Lower lobe of right lung (tissue), 2 donors: ENCODE data around the gene SQOR. TPM values are rescaled to one million over a fixed set of nuclear protein-coding genes. Genes with fewer than 3 reads are reported as not detected.

Experiments used
- ATAC-seq, 2 donors: fragments of 200-7000 bp; cut with Tn5 transposase; one replicate each; pipeline ENCODE4 v1.9.1; 2020 to 2022; ENCODE audit warnings: mild to moderate bottlenecking in 2 of 2, moderate library complexity in 2 of 2
- DNase-seq: peaks from one replicate; pipeline ENCODE4 v3.0.0-alpha.2; 2020
- H3K27ac ChIP-seq: fragments of 200-600 bp; one replicate; pipeline ENCODE4 v1.8.0; 2022
- H3K27me3 ChIP-seq: fragments of 200-600 bp; one replicate; pipeline ENCODE4 v1.8.0; 2022; ENCODE audit warnings: low read depth
- H3K36me3 ChIP-seq: fragments of 200-600 bp; one replicate; pipeline ENCODE4 v1.8.0; 2022; ENCODE audit warnings: mild to moderate bottlenecking
- H3K4me1 ChIP-seq: fragments of 200-600 bp; one replicate; pipeline ENCODE4 v1.8.0; 2022
- H3K4me3 ChIP-seq: fragments of 200-600 bp; one replicate; pipeline ENCODE4 v1.8.0; 2022; ENCODE audit warnings: mild to moderate bottlenecking
- H3K9me3 ChIP-seq: fragments of 200-600 bp; one replicate; pipeline ENCODE4 v1.8.0; 2022
- intact Hi-C: fragments of 100-400 bp; cut with DNase I; formaldehyde crosslinking; loops from one replicate; pipeline ENCODE4 v1.11.0; 2022
- total RNA-seq: library from RNA; stranded (reverse); fragmentation: NEBNext Ultra II Directional; extraction: Animal tissue kit (Norgen Biotek cat#: 25700); gene quantifications from one replicate; pipeline ENCODE4 v1.2.1, GENCODE V29; 2021
- TF ChIP-seq, protein P1 (sequence below): fragments of 200-600 bp; IDR thresholded peaks from one replicate; pipeline ENCODE4 v1.8.0; 2022; ENCODE audit warnings: antibody characterized with exemption, mild to moderate bottlenecking
- donor health status: DM: no; HTN: yes; CAD: no; lungs with severe emphysema.

Gene SQOR
- total RNA-seq, 1 donor from 2014 or later, result 97.1 TPM

DNA sequence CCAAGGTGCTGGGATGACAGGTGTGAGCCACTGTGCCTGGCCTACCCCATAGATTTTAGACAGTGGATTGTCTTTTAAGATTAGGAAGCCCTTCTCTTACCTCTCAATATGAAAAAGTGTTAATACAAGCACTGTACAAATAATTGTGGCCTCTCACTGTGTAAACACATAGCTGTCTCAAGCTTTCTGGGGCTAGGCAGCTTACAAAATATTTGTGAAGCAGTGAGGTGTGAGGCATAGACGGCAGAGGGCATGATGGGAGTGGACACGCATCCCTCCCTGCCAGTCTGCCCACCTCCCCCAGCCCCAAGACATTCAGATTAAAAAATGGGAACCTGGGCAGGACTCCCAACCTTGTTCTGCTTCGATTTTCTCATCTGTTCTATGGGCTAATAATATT is 34.6 kb downstream of the SQOR start:
- TF ChIP-seq, protein P1, sequence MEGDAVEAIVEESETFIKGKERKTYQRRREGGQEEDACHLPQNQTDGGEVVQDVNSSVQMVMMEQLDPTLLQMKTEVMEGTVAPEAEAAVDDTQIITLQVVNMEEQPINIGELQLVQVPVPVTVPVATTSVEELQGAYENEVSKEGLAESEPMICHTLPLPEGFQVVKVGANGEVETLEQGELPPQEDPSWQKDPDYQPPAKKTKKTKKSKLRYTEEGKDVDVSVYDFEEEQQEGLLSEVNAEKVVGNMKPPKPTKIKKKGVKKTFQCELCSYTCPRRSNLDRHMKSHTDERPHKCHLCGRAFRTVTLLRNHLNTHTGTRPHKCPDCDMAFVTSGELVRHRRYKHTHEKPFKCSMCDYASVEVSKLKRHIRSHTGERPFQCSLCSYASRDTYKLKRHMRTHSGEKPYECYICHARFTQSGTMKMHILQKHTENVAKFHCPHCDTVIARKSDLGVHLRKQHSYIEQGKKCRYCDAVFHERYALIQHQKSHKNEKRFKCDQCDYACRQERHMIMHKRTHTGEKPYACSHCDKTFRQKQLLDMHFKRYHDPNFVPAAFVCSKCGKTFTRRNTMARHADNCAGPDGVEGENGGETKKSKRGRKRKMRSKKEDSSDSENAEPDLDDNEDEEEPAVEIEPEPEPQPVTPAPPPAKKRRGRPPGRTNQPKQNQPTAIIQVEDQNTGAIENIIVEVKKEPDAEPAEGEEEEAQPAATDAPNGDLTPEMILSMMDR, result no peak
- Histone ChIP-seq H3K27me3 (no peaks in the 10 kb centered on the region), H3K9me3 (no peaks in the 10 kb centered on the region), H3K36me3 (peaks cover 74% of the 10 kb centered on the region), H3K4me3 (no peak overlapping the region), H3K4me1 (peaks cover 13% of the 10 kb centered on the region), H3K27ac (no peak overlapping the region)
- intact Hi-C loops, result no loop called here
- ATAC-seq, result peak; percentile 62 to 83
- no peak for DNase-seq

DNA sequence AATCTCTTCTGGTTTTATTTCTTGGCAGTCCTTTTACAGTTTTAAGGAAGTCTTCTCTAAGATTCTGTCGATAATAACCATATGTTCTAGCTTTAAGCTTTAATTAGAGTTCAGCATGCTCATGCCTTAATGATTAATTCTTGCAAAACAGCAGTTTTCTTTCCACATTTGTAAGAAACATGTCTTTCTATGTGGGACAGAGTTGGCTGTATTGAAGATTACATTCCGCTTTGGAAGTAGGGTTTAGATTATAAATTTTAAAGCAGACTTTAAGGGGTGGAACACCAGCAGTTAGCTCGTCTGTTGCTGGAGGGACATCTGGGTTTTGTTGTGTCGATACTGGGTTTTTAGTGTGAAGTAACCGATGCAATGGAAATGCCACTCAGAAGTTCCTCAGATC is 35.3 kb downstream of the SQOR start:
- TF ChIP-seq, protein P1, result no peak
- Histone ChIP-seq H3K27me3 (no peaks in the 10 kb centered on the region), H3K4me1 (peaks cover 13% of the 10 kb centered on the region), H3K9me3 (no peaks in the 10 kb centered on the region), H3K4me3 (no peak overlapping the region), H3K36me3 (peaks cover 74% of the 10 kb centered on the region), H3K27ac (no peak overlapping the region)
- ATAC-seq, result no peak
- DNase-seq, result no peak
- intact Hi-C loops, result no loop called here

DNA sequence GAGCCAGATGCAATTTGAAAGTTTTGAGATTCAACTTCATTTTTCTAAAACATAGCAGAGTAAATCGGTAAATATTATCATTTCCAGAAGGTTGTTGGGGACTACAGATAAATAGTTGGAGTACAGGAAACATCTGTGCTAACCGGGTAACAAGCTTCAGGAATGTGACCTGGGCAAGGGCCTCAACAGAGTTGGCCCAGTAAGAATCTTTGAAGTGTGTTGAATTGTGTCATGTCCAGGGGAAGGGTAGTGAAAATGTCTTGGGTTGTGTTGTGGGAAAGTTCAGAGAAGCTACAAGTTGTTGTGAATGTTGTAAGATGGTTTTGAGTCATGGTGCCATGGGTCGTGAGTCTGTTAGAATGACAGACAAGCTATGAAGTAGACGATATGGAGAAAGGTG is 35.7 kb downstream of the SQOR start:
- peaks cover 75% of the 10 kb centered on the region for H3K36me3 ChIP-seq
- TF ChIP-seq, protein P1, result no peak
- DNase-seq (no peak), ATAC-seq (peak in 1 of 2 donors; percentile 19)
- intact Hi-C loops, result no loop called here
- no peak overlapping the region for H3K4me3 ChIP-seq
- H3K27me3 ChIP-seq, result no peaks in the 10 kb centered on the region
- no peak overlapping the region for H3K27ac ChIP-seq
- H3K4me1 ChIP-seq, result peaks cover 13% of the 10 kb centered on the region
- no peaks in the 10 kb centered on the region for H3K9me3 ChIP-seq

DNA sequence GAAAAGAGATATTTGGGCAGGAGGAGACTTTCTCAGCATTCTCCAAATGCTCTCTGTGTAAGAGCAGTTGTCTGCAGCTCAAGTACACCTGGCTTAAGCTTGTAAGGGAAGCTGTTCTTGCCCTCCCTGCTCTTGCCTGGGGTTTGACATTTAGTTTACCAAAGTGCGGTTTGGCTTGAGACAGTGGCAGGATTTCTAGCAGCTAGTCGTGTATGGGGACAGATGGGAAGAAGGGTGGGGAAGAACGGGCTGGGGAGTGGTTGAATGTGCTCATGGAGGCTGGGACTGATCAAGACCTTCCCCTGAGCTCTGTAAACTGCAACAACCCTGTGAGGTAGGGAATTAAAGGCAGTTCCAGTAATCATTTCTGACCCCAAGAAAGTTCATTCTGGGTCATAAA is 39.8 kb downstream of the SQOR start:
- Histone ChIP-seq H3K4me3 (no peak overlapping the region), H3K27me3 (no peaks in the 10 kb centered on the region), H3K4me1 (peaks cover under 1% of the 10 kb centered on the region), H3K27ac (no peak overlapping the region), H3K36me3 (peaks cover 100% of the 10 kb centered on the region), H3K9me3 (no peaks in the 10 kb centered on the region)
- TF ChIP-seq, protein P1, result no peak
- ATAC-seq (no peak), DNase-seq (no peak)
- intact Hi-C loops, result no loop called here

DNA sequence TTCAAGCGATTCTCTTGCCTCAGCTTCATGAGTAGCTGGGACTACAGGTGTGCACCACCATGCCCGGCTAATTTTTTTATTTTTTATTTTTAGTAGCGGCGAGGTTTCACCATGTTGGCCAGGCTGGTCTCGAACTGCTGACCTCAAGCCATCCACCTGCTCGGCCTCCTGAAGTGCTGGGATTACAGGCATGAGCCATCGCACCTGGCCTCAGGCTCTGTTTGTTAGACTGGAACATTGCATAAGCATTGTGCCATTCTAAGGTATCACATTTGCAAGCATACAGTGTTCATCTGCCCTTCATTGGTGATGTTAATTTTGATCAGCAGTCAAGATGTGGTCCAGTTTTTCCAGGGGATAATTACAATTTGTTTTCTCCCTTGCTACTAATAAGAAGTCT is 43.0 kb downstream of the SQOR start:
- Histone ChIP-seq H3K4me1 (no peaks in the 10 kb centered on the region), H3K4me3 (no peak overlapping the region), H3K27me3 (no peaks in the 10 kb centered on the region), H3K36me3 (peaks cover 100% of the 10 kb centered on the region), H3K27ac (no peak overlapping the region), H3K9me3 (no peaks in the 10 kb centered on the region)
- DNase-seq, result no peak
- TF ChIP-seq, protein P1, result no peak
- intact Hi-C loops, result no loop called here
- no peak for ATAC-seq
